GM18951 (cell line): ENCODE results near the gene CHN1.

Experiments used
- POLR2A ChIP-seq: IDR thresholded peaks from 4 replicates; pipeline ENCODE4 v1.6.1; 2011; ENCODE audit warnings: mild to moderate bottlenecking; ENCODE audit not compliant: insufficient read length, insufficient read depth; ENCODE audit errors: extremely low read depth
- in situ Hi-C: fragments of 300-500 bp; cut with MboI; formaldehyde crosslinking; loops from one replicate; pipeline ENCODE4 v1.12.0; 2022; ENCODE audit warnings: low sequenced_read_pairs, mixed read lengths, inconsistent platforms; ENCODE audit not compliant: unreplicated experiment

The CHN1 gene

GRCh38 chr2:174791746-174792280 lies 213.4 kb downstream of the CHN1 start:
- no peak for TF ChIP-seq POLR2A
- in situ Hi-C loops = no loop called here

- in situ Hi-C loops = no loop called here
- TF ChIP-seq POLR2A = no peak
These were observed 214.2 kb downstream of the CHN1 start for GRCh38 chr2:174791020-174791419.

GRCh38 chr2:174789001-174789400 lies 216.2 kb downstream of the CHN1 start:
- in situ Hi-C loops = no loop called here
- no peak for TF ChIP-seq POLR2A

GRCh38 chr2:174788291-174788929 lies 216.8 kb downstream of the CHN1 start:
- in situ Hi-C loops = no loop called here

GRCh38 chr2:174787487-174788205 lies 217.5 kb downstream of the CHN1 start:
- in situ Hi-C loops = no loop called here
- no peak for TF ChIP-seq POLR2A

More at GRCh38 chr2:174788291-174788929, 216.8 kb downstream of the CHN1 start:
- TF ChIP-seq POLR2A = no peak

GRCh38 chr2:174786066-174786725 lies 219.0 kb downstream of the CHN1 start:
- no peak for TF ChIP-seq POLR2A
- in situ Hi-C loops = no loop called here

GRCh38 chr2:174785481-174785880 lies 219.7 kb downstream of the CHN1 start:
- no peak for TF ChIP-seq POLR2A
- in situ Hi-C loops = no loop called here

- in situ Hi-C loops = no loop called here
- TF ChIP-seq POLR2A = no peak
These were observed 220.3 kb downstream of the CHN1 start for GRCh38 chr2:174784909-174785308.

- in situ Hi-C loops = no loop called here
- TF ChIP-seq POLR2A = no peak
These were observed 220.9 kb downstream of the CHN1 start for GRCh38 chr2:174784316-174784715.

GRCh38 chr2:174781996-174782395 lies 223.2 kb downstream of the CHN1 start:
- in situ Hi-C loops = no loop called here
- TF ChIP-seq POLR2A = no peak

GRCh38 chr2:174781298-174781697 lies 223.9 kb downstream of the CHN1 start:
- no peak for TF ChIP-seq POLR2A
- in situ Hi-C loops = no loop called here

GRCh38 chr2:174780856-174781255 lies 224.3 kb downstream of the CHN1 start:
- in situ Hi-C loops = no loop called here
- TF ChIP-seq POLR2A = no peak

- in situ Hi-C loops = no loop called here
- no peak for TF ChIP-seq POLR2A
These were observed 224.9 kb downstream of the CHN1 start for GRCh38 chr2:174780191-174780840.

GRCh38 chr2:174779361-174779928 lies 225.7 kb downstream of the CHN1 start:
- in situ Hi-C loops = no loop called here

More at GRCh38 chr2:174779361-174779928, 225.7 kb downstream of the CHN1 start:
- no peak for TF ChIP-seq POLR2A
